ENCODE data around the gene TAPT1. TPM values are rescaled to one million over a fixed set of nuclear protein-coding genes. Genes with fewer than 3 reads are reported as not detected.

TAPT1 gene
- total and polyA plus RNA-seq, 7 donors = 6.0 to 43.8 (median 29.4) TPM

DNA sequence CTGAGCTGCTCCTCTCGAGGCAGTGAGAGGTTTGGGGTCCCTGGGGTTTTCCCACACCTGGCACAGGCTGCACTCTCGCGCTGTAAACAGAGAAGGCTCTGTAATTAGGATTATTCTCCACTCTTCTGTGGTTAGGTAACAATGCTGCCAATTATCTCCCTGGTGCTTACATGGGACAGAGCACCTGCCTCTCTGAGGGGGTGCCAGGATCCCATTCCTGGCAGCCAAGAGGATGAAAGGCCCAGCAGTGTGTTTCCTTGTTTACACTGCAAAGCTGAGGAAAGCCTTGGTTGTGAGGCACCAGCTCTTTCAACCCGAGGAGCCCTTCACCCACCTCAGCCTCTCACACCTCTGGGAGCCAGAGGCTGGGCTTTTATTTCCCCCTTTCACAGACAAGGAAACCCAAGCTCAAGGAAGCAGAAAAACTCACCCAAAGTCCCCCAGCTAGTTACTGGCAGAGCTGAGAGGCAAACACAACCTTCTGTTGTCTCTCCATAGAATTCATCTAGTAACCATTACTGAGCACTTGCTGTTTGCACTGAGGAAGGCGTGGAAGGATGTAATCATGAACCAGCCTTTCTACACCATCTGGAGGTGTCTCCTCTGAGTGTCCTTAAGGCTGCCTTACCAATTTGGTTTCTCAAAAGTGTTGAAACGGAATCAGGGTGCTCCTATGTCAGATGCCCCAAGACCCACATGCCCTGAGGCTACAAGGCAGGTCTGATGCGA lies 102.8 kb downstream of the TAPT1 start:
- no peak for DNase-seq
- Histone ChIP-seq H3K36me3 (no peaks in the 10 kb centered on the region), H3K4me3 (no peak overlapping the region), H3K27ac (no peak overlapping the region), H3K9me3 (no peaks in the 10 kb centered on the region), H3K27me3 (no peaks in the 10 kb centered on the region), H3K4me1 (peaks cover 0 to under 1% (median 0%) of the 10 kb centered on the region in 4 donors)
- TF ChIP-seq POLR2A (IDR thresholded peaks at IDR 0.05) = no peak
- TF ChIP-seq, protein P1, sequence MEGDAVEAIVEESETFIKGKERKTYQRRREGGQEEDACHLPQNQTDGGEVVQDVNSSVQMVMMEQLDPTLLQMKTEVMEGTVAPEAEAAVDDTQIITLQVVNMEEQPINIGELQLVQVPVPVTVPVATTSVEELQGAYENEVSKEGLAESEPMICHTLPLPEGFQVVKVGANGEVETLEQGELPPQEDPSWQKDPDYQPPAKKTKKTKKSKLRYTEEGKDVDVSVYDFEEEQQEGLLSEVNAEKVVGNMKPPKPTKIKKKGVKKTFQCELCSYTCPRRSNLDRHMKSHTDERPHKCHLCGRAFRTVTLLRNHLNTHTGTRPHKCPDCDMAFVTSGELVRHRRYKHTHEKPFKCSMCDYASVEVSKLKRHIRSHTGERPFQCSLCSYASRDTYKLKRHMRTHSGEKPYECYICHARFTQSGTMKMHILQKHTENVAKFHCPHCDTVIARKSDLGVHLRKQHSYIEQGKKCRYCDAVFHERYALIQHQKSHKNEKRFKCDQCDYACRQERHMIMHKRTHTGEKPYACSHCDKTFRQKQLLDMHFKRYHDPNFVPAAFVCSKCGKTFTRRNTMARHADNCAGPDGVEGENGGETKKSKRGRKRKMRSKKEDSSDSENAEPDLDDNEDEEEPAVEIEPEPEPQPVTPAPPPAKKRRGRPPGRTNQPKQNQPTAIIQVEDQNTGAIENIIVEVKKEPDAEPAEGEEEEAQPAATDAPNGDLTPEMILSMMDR (IDR thresholded peaks at IDR 0.05) = no peak
- no peak for TF ChIP-seq POLR2AphosphoS5 (IDR thresholded peaks at IDR 0.05)
- no peak for TF ChIP-seq EP300 (IDR thresholded peaks at IDR 0.05)
- 33 to 51% methylated on average over 7 of the region's 7 CpGs for WGBS, 2 donors
- intact Hi-C loops (cut with DNase I) = no loop called here

DNA sequence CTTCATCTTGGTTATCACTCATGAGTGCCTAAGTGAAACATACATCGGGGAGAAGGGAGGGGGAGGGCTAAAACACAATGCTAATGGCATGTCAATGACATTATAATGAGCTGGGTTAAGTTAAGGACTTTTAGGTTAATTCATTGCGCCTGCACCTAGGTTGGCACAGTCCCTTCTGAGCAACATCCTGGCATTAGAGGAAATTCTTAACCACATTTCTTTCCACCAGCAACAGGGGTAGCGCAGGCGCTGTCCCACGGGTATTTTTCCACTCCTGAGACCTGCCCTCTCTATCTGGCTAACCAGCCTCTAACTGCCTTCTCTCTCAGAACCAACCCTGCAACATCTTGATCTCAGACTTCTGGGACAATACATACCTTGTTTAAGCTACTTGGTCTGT lies 103.5 kb downstream of the TAPT1 start:
- WGBS, 2 donors = 42 to 77% methylated on average over 5 of the region's 5 CpGs
- Histone ChIP-seq H3K27me3 (no peaks in the 10 kb centered on the region), H3K36me3 (no peaks in the 10 kb centered on the region), H3K4me3 (no peak overlapping the region), H3K4me1 (peaks cover 0 to 6% (median 0%) of the 10 kb centered on the region in 4 donors), H3K9me3 (no peaks in the 10 kb centered on the region), H3K27ac (no peak overlapping the region)
- no peak for DNase-seq
- TF ChIP-seq, protein P1 (IDR thresholded peaks at IDR 0.05) = no peak
- intact Hi-C loops (cut with DNase I) = no loop called here

DNA sequence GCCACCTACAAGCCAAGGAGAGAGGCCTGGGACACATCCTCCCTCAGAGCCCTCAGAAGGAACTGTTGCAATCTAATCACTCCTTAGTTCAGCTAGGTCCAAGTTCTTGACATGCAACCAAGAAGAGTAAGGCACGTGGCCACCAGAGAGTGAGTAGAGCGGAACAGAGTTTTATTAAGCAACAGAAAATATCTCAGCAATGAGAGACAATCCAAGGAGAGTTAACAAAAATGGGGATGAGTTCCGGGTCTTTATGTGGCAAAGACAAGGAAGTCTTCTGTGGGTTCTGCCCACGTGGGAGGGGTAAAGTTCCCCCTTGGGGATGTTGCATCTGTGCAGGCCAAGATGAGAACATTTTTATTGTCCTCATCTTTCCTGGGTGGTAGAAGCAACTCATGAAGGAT lies 104.0 kb downstream of the TAPT1 start:
- Histone ChIP-seq H3K9me3 (no peaks in the 10 kb centered on the region), H3K4me3 (no peak overlapping the region), H3K4me1 (peaks cover 0 to 6% (median 0%) of the 10 kb centered on the region in 4 donors), H3K27ac (no peak overlapping the region), H3K36me3 (no peaks in the 10 kb centered on the region), H3K27me3 (no peaks in the 10 kb centered on the region)
- DNase-seq = no peak
- TF ChIP-seq EP300 (IDR thresholded peaks at IDR 0.05) = no peak
- TF ChIP-seq, protein P1 (IDR thresholded peaks at IDR 0.05) = no peak
- no peak for TF ChIP-seq POLR2A (IDR thresholded peaks at IDR 0.05)
- no peak for TF ChIP-seq POLR2AphosphoS5 (IDR thresholded peaks at IDR 0.05)
- WGBS, 2 donors = 69 to 89% methylated on average over 4 of the region's 4 CpGs
- intact Hi-C loops (cut with DNase I) = no loop called here

DNA sequence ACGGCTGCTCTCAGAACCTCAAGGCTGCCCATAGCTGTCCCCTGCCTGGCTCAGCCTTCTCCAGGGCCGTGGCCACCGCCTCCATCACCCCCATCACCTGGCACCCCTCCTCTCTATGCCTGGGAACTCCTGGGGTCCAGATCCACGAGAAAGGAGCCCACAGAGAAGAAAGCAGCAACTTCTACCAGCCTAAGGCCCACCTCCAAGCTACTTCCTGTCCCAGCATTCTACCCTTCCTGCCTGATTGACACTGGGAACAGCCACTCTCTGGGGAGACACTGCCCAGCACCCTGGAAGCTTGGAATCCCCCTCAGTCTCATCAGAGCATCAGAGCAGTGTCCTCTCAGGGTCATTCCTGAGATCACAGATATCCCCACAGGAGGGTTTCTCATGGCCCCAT lies 105.6 kb downstream of the TAPT1 start:
- 86 to 94% methylated on average over 4 of the region's 4 CpGs for WGBS, 2 donors
- DNase-seq = no peak
- TF ChIP-seq POLR2A (IDR thresholded peaks at IDR 0.05) (no peak), EP300 (IDR thresholded peaks at IDR 0.05) (no peak), POLR2AphosphoS5 (IDR thresholded peaks at IDR 0.05) (no peak)
- TF ChIP-seq, protein P1 (IDR thresholded peaks at IDR 0.05) = no peak
- Histone ChIP-seq H3K4me1 (peaks cover 0 to 6% (median 0%) of the 10 kb centered on the region in 4 donors), H3K27me3 (no peaks in the 10 kb centered on the region), H3K4me3 (no peak overlapping the region), H3K9me3 (no peaks in the 10 kb centered on the region), H3K27ac (no peak overlapping the region), H3K36me3 (no peaks in the 10 kb centered on the region)
- intact Hi-C loops (cut with DNase I) = no loop called here

DNA sequence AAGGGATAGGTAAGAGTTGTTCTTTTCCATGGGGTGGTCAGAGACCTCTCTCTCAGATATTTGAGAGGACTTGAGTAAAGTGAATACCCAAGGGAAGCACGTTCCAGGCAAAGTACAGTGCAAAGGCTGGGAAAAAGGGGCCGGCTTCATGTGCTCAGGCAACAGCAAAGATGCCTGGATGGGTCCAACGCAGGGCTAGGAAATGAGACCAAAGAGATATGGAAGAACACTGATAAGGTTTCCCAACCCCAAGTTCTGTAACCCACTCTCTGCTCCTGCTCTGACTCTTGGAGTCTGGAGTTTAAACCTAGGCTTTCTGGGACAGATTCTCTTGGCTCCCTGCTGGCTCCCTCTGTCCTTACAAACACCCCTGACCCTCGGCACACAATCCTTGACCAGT lies 106.3 kb downstream of the TAPT1 start:
- H3K9me3 ChIP-seq = no peaks in the 10 kb centered on the region
- DNase-seq = no peak
- no peaks in the 10 kb centered on the region for H3K36me3 ChIP-seq
- TF ChIP-seq POLR2A (IDR thresholded peaks at IDR 0.05) (no peak), EP300 (IDR thresholded peaks at IDR 0.05) (no peak), POLR2AphosphoS5 (IDR thresholded peaks at IDR 0.05) (no peak)
- TF ChIP-seq, protein P1 (IDR thresholded peaks at IDR 0.05) = no peak
- no peak overlapping the region for H3K4me3 ChIP-seq
- intact Hi-C loops (cut with DNase I) = no loop called here
- 83 to 93% methylated on average over 4 of the region's 4 CpGs for WGBS, 2 donors
- H3K27ac ChIP-seq = no peak overlapping the region
- no peaks in the 10 kb centered on the region for H3K27me3 ChIP-seq
- H3K4me1 ChIP-seq = peaks cover 0 to 6% (median 0%) of the 10 kb centered on the region in 4 donors

All from sigmoid colon (tissue), 7 donors.